Activated T-cell treated with anti-CD3 and anti-CD28 coated beads for 48 hours (primary cell): ENCODE data around the gene RAB6B.
"Not testable (repeated sequence)": the region's sequence is repeated elsewhere in the genome, so short reads cannot be mapped to it uniquely, and the experiment has no call there.

Source experiments
- DNase-seq: peaks from one replicate; pipeline ENCODE4 v3.0.0-alpha.2; 2020; ENCODE audit warnings: low read depth

RAB6B gene

GRCh38 chr3:133805384-133805701 lies 90.3 kb downstream of the RAB6B start:
- no peak for DNase-seq

- no peak for DNase-seq
Observed at GRCh38 chr3:133804896-133805295, 90.8 kb downstream of the RAB6B start.

- no peak for DNase-seq
Observed at GRCh38 chr3:133803469-133803868, 92.2 kb downstream of the RAB6B start.

GRCh38 chr3:133799794-133800585 lies 95.7 kb downstream of the RAB6B start:
- DNase-seq = no peak

GRCh38 chr3:133797396-133798105 lies 98.1 kb downstream of the RAB6B start:
- DNase-seq = no peak

- DNase-seq = no peak
Observed at GRCh38 chr3:133792171-133792763, 103.4 kb downstream of the RAB6B start.

- no peak for DNase-seq
Observed at GRCh38 chr3:133788024-133788423, 107.7 kb downstream of the RAB6B start.

- DNase-seq = no peak
Observed at GRCh38 chr3:133783762-133784161, 111.9 kb downstream of the RAB6B start.

GRCh38 chr3:133782454-133782853 lies 113.2 kb downstream of the RAB6B start:
- DNase-seq = no peak

- DNase-seq = no peak
Observed at GRCh38 chr3:133781570-133781969, 114.1 kb downstream of the RAB6B start.

GRCh38 chr3:133780756-133781155 lies 114.9 kb downstream of the RAB6B start:
- DNase-seq = not testable (repeated sequence)

- no peak for DNase-seq
Observed at GRCh38 chr3:133779626-133780203, 116.0 kb downstream of the RAB6B start.

GRCh38 chr3:133777807-133778568 lies 117.7 kb downstream of the RAB6B start:
- DNase-seq = no peak

GRCh38 chr3:133776794-133777438 lies 118.8 kb downstream of the RAB6B start:
- no peak for DNase-seq

GRCh38 chr3:133775835-133776234 lies 119.8 kb downstream of the RAB6B start:
- DNase-seq = no peak

GRCh38 chr3:133775309-133775708 lies 120.4 kb downstream of the RAB6B start:
- DNase-seq = no peak
